HuH-7 (cell line): Measurements from ENCODE around the gene C2orf92.

Experiments used
- DNase-seq: peaks from one replicate; pipeline ENCODE4 v3.0.0; 2011; ENCODE audit warnings: low spot score

The C2orf92 gene

GRCh38 chr2:97745474-97746174, 76.1 kb downstream of the C2orf92 start:
- DNase-seq = no peak

GRCh38 chr2:97747285-97747684, 77.8 kb downstream of the C2orf92 start:
- DNase-seq = no peak

- DNase-seq = no peak
Measured at GRCh38 chr2:97747716-97748115, 78.2 kb downstream of the C2orf92 start.

- DNase-seq = no peak
Measured at GRCh38 chr2:97749581-97749980, 80.1 kb downstream of the C2orf92 start.

GRCh38 chr2:97750017-97750416, 80.5 kb downstream of the C2orf92 start:
- DNase-seq = no peak

- DNase-seq = no peak
Measured at GRCh38 chr2:97751752-97752151, 82.2 kb downstream of the C2orf92 start.
